GDM1 (cell line): ENCODE data around the gene GRID1.

Experiments used
- DNase-seq: peaks from one replicate; lab custom pipeline; 2025; lab: John Stamatoyannopoulos, UW

The GRID1 gene

DNA sequence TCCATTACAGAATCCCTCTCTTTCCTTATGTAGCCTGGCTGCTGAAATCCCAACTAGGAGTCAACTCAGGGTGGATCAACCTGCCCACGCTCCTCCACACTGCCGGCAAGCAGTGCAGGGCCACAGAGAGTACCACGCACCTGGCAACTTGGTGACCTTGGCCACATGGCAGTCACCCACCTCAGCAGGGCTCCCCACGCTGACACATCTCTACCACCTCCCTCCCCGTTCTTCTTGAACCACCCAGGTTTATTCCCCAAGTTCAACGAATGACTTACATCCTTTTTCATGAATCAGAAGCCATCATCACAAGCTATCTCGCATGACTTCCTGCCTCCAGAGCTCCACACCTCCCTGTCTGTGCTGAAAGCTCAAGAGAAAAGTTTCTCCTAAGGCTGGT, 153.4 kb downstream of the GRID1 start:
- no peak for DNase-seq

DNA sequence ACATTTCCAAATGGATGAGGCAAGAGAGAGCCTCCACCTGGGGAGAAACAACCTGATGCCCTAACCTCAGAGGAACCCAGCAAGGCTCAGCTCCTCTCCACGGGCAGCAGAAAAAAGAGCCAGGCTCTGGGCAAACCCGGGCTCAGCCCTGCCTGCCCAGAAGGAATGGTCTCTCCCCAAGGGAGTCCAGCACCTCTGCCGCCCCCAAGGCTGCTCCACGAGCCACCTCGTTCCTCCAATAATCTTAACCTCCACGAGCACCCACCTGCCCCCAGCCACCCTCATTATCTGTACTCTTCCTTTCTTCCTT, 154.2 kb downstream of the GRID1 start:
- DNase-seq, result no peak

DNA sequence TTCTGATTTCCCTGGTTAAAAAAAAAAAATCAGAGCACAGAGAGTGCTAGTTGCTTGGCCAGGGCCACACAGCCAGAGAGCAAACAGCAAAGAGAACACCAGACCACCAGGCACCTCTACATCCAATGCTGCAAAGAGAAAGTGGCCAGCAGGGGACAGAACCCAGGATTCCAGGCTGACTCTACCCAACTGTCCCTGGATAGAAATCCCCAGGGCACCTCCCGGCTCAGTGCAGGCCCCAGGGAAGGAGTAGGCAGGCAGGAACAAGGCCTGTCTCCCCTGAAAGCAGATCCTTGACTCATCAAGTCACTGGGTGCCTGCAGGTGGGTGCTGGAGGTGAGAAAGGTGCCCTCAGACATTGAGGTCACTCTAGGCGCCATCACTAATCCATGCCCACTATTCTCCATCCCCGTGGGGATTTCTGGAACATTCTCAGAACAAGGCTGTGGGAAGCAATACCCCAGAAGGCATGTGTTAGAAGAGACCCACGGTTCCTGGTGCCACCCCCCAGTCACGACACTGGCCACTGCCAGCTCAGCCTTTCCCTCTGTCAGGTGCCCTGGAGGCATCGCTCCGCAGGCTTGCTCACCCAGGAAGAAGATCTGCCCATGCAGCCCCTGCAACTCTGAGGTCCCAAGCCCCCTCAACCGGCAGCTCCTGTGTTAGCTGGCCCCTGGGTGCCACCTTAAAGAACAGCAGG, 154.8 kb downstream of the GRID1 start:
- DNase-seq, result no peak

DNA sequence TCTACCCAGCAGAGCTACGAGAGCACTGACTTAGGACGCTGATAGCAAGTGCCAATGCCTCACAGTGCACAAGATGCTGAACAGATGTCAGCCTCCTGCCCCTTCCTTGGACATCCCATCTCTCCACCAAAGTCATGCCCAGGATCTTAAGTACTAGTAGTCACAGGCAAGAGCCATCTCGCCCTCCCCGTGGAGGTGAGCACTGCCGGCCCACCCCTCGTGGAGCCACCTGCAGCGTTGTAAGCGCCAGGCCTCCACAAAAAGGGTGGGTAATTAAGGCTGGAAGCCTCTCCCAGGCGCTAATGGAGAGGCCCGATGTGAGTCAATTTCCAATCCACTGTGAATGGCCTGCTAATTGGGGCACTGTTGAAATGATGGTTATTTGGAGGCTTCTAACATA, 156.2 kb downstream of the GRID1 start:
- no peak for DNase-seq

DNA sequence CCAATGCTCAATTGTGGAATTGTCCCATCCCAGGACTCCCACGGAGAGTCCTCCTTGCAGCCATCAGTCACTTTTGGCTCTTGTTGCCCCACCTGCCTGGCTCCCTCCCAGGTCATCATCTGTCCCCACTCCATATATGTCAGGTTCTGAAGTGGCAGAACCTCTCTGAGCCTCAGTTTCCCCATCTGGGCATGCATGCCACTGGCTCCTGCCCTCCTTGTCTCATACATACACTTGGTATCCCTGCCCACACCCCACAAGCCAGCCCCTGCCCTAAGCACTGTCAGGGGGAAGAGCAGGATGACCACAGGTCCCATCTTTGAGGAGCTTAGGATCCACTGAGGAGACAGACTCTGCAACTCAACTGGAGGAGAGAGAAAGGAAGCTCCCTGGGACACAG, 156.9 kb downstream of the GRID1 start:
- DNase-seq, result no peak

DNA sequence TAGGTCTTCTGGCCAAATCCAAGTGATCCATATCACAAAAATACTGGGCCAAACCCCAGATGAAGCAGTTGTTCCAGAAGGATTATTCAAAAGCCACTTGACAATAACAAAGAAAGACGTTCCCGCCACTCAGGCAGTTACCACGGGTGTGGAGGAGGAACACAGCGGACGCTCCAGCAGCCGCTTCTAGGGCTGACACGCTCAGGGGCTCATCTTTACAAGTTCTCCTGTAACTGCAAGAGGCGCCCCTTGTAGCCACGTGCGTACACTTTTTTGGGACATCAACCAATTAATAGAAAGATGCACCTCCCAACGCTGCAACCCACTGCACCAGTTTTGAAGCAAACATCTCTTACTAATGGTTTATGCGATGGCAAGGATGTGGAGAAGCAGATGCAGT, 159.4 kb downstream of the GRID1 start:
- DNase-seq, result no peak

DNA sequence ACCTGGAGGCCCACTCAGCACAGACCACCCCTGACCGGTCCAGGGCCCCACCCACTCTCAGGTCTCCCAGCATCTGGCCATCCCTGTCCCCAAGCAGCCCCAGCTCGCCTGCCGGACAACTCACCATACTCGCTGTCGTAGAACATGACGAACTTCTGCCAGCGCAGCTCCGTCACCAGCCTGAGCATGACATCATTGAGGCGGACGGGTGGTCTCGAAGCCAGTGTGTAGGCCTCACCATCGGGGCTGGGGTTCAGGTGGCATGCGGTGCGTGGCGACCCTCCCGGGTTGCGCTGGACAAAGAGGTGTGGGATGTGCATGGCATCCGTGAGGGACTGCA, 160.4 kb downstream of the GRID1 start:
- DNase-seq, result no peak

DNA sequence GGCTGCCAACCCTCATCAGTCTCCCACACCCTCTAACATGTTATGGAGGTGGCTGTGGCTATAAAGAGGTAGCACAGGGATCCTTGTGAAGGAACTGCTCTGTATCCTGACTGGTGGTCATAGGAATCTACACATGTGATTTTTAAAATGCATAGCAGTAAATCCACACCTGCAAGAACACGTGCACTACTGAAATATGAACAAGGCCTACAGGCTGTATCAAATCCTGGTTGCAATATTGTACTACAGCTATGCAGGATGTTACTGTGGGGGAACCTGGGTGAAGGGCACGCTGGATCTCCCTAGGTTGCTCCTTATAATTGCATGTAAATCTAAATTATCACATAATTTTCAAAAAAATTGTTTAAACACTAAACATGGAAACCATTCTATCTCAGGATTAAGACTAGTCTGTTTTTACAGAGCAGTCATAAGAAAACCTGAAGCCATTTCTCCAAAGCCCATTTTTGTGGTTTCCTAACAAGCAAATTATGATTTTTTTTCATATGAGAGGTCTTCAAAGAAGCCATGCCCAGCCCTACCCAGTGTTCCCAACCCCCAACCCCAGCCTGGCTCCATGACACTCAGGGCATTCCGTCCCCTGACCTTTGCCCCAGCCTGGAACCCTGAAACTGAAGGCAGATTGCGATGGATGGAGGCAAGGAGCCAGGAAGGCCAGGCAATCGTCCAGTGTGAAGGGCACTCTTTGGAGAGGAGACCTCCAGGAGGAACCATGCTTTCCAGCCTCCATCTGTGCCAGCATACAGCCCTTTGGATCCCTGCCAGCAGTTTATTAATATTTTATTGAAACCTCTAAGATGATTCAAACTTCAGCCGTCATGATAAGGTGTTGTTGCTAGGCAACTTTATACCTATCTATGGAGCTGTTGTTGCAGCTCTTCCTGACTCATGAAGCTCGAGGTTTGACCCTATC, 161.0 kb downstream of the GRID1 start:
- DNase-seq, result no peak

DNA sequence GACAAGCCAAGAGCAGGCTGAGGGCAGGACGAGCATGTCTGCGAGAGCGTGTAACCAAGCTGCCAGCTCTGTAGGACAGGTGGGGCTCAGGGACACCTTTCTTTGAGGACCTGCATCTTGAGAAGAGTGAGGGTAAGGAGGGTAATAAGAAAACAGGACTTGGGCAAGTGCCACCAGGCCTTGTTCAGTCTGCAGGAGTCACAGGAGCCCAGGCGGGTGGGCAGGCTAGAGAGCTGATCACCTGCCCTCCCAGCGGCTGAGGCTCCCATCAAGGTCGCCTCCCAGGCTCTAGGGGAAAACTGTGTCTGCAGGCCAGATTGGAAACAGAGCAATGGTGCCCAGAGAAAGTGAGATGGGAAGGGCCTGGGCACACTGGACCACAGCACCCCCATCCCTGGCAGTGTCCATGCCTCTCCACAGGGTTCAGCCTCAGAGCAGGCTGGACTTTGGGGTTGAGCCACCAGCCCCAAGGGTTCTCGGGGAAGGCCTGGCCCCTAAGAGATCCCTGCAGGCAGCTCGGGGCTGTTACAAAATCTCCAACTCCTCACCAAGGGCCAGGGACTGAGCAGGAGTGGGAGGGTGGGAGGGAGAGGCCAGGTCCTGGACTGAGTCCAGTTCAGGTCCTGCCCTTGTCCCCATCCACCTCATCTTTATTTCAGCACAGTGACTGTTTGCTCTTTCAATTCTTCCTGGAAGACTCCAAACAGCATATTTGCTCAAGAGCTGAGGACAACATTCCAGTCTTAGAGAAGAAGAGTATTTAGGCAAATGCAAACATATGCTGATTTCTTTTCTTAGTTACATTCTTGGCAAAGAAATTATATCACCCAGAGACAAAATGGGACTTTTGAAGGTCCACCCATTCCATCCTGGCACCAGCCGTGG, 161.9 kb downstream of the GRID1 start:
- no peak for DNase-seq

DNA sequence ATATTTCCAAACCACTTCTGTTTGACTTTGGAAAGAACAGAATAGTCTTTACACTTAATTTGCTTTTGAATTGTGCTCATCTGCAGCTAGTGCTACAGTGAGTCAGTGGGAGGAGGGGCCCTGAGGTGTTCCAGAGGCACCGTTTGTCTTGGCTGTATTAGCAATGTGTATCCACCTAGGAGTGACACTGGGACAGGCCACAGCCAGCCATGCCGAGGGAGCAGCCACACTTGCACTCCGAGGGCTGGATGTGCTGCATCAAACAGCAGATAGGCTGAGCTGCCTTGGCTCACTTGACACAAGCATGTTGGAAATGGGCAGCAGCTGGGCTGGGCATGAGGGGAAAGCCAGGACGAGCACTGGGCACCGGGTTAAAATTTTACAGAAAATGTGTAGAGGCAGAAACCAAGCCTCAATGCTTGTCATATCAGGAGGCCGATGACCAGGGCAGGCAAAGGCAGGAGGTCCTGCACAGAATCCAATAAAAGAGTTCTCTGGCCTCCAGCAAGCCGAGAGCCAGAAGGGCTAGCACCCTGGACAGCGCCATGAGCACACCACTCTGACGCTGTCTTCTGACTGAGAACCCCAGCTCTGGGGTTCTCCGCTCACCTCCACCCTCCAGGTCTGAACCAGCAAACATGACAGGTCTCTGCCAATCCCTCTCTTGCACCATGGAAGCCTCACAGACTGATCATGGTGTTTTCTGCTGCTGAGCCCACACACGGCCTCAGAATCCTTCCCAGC, 163.3 kb downstream of the GRID1 start:
- DNase-seq, result no peak

DNA sequence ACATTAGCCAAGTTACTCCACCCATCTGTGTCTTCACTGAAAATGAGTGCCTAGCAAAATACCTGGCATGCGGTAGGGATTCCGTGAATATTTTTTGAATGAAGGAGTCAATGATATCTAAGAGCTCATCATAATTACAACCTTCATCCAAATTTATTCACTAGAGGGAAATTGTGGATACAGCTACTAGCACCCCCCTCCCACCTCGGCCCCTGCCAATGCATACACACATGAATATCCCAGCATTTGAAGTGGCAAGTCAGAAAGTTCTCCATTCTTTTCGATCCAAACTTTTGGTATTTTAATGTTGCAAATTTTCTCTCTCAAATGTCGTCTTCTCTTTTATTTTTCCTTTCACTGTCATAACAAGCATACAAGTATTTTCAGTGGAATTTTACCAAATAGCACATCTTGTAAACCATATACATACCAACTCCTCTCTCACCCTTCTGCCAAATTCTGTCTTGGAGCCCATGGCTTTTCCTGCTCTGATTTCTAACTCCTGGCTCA, 164.3 kb downstream of the GRID1 start:
- DNase-seq, result no peak

DNA sequence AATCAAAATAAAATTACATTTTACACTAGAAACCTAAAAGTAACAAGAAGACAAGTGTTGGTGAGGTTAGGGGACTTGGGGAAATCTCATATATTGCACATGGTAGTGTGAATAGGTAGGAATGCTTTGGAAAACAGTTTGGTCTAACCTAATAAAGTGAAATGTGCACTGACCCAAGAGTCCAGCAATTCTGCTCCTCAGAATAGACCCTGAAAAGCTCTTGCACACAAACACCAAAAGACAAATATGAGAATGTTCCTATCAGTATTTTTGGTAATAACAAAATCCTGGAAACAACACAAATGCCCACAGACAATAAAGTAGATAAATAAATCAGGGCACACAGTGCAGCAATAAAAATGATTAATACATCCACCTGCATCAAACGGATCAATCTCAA, 165.7 kb downstream of the GRID1 start:
- no peak for DNase-seq

DNA sequence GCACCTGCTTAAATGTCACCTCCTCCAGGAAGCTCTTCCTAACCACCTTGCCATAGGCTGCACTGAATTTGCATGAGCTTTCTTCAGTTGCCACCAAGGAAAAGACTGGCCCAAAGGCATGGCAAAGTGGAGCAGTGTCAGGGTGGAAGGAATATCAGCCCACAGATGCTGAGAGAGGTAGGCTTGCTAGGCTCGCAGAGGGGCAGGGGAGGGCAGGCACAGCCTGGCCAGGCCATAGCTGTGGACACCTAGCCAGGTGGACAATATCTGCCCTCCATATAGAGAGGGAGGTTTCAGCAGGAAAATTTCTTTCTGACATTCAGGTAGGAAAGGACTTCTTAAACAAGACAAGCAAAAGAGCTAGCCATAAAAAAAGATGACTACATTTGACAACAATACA, 166.3 kb downstream of the GRID1 start:
- DNase-seq, result no peak

DNA sequence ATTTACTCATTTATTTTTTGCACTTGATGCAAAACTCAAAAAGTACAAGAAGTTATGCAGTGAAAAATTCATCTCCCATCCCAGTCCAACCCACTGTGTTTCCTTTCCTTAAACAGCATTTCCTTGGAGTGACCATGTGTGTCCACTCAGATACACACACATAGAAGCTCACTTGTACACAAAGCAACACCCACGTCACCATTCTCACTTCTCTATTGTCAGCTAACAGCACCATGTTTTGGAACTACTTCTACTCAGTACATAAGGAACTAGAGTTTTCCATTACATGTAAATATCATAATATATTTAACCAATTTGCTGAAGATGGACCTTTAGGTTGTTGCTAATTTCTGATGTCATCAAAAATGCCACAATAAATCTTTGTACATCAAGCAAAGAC, 167.6 kb downstream of the GRID1 start:
- no peak for DNase-seq

DNA sequence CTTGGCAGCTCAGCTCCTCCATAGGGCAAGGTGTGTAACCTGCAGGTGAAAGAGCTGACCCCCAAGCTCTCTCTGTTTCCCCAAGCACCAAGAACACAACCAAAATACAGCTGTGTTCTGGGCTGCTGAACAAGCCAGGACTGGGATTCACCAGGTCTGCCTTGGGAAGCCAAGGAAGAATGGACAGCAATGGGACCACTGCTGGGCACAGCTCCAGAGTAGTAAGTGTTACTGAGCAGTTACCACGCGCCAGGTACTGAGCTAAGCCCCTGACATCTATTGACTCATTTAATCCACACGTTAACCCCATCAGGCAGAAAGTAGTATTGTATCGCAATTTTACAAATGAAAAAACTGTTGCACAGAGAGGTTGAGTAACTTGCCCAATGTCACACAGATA, 168.3 kb downstream of the GRID1 start:
- DNase-seq, result no peak

DNA sequence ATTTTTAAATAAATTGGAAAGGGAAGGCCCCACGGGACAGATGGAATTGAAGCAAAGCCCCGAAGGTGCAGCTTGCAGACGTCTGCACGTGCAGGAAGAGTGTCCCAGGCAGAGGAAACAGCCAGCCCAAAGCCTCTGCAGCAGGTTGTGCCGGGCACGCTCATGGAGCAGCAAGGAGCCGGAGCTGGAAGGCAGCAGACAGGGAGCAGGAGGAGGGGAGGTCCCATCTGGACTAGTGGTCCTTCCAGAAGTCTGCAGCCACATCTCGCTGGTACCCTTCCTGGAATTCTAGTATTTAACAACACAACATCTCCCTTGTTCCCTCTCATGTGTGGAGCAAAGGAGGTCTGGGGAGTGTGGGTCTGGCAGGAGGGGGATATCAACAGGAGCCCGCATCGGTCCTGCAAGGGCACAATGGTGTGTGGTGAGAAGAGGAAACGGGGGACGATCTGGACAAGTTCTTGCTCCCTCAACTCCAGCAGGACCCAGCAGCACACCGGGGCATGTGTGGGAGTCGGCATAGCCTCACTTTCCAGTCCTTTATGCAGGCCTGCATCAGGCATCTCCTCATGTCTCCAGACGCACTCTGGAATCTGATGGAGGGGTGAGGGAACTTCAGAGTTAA, 169.3 kb downstream of the GRID1 start:
- no peak for DNase-seq

DNA sequence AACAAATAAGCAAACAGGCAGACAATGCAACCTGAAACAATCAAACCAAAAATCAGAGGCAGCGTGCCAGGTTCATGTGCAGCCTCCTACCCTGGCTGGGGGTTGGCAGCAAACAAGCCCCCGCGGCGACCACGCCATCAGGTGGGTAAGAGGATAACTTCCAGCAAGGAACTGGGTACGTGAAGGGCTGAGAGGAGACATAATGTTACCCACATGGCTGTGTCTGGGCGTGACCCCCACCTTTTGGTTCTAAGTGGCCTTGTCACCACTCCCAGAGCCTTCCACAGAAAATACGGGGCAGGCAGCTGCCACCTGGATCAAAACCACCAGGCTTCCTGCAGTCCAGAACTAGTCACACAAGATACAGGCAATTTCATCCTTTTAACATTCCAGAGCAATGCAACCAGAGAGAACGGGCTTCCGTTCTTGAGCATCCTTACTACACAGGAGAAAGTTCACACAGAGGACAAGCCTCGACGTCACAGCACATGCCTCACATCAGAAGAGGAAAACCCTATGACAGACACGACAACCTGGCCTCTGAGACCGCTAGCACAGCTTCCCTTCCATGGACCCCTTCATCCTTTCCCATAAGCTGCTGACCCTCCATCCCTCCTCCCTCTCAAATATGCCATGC, 171.0 kb downstream of the GRID1 start:
- no peak for DNase-seq

DNA sequence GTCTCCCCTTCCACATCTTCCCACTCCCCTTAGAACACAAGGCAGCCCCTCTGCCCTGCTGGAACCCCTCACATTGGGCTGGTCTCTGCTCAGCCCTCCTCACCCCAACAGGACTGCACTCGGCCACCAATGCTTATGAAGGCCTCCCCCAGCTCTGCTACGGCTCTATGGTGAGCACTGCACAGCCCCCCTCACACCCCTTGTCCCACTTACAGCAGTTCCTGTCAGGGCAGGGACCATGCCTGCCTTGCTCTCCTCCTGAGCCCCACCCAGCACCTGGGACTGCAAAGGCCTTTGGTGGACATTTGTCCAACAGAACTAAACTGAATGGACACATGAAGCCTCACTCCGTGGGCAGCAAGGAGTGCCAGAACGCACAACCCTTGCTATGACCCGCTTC, 171.9 kb downstream of the GRID1 start:
- DNase-seq, result no peak

DNA sequence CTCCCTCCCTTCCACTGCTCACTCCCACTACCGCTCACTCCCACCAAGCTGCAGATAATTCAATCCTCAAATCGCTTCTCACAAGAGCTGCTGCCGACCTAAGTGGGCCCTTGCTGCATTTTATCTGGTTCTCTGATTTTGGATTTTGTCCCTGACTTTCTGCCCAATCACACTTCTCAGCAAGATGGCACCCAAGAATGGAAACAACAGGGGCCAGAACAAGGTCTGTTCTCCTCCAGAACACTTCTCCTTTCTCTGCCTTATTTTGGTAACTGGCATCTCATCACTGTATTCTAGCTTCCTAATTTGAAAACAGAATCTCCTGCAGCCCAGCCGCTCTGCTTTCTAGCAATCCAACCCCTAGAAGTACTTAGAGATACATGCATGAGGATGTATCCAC, 172.8 kb downstream of the GRID1 start:
- no peak for DNase-seq

DNA sequence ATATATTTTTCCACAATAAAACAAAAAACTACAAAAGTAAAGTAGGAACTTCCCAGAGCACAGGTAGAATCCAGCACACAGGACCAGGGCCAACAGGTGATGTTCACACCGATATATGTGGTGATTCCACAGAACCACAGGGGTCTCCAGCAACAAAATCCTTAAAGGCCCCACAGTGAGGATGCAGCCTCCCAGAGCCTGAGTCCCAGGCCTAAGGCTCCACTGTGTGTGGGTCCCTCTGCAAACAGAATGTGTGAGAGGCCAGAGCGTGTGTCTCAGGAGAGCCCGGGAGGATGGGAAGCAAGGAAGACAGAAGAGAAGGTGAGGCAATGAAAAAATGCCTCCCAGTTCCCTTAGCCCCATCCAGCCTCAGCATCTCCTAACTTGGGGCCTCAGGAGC, 173.9 kb downstream of the GRID1 start:
- no peak for DNase-seq

DNA sequence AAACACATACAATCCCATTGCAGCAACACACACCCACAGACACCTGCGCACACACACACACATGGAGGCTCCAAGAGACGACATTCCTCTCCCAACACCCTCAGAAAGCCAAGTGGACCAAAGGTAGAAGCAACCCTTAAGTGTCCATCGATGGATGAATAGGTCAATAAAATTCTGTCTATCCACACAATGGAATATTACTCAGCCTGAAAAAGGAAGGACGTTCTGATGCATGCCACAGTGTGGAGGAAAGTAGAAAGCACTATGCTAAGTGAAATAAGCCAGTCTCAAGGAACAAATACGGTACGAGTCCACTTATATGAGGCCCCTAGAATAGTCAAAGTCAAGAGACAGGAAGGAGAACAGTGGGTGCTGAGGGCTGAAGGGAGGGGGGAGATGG, 174.4 kb downstream of the GRID1 start:
- no peak for DNase-seq
